Panc1 (cell line): ENCODE measurements around the gene UBE2N. TPM values are rescaled to one million over a fixed set of nuclear protein-coding genes. Genes with fewer than 3 reads are reported as not detected.

Experiments
- ATAC-seq: fragments of 200-7000 bp; cut with Tn5 transposase; 2 replicates; pipeline ENCODE4 v1.9.1; 2020; ENCODE audit warnings: mild to moderate bottlenecking, moderate library complexity
- BruUV-seq: library from RNA; stranded (reverse); fragments of 400-500 nt; replicated peaks from 2 replicates; lab custom pipeline; 2021; lab: Mats Ljungman, UMichigan
- CTCF ChIA-PET: fragments of 300-600 bp; sonication (Branson Sonifier 250); formaldehyde crosslinking; loops from one replicate; lab custom pipeline; 2022; ENCODE audit warnings: antibody characterized with exemption; lab: Charles Lee
- POLR2A ChIA-PET: fragments of 300-600 bp; sonication (Branson Sonifier 250); formaldehyde crosslinking; loops from one replicate; lab custom pipeline; 2022; ENCODE audit warnings: antibody characterized with exemption; lab: Charles Lee
- DNase-seq: peaks from one replicate; pipeline ENCODE4 v3.0.0-alpha.2; 2010; ENCODE audit warnings: low read depth, low spot score
- H3K27ac ChIP-seq: 2 replicates; pipeline ENCODE4 v1.5.1; 2011; ENCODE audit warnings: mild to moderate bottlenecking, low read length, inconsistent platforms
- H3K27me3 ChIP-seq: fragments of 200-500 bp; sonication (Bioruptor generic); 2 replicates; pipeline ENCODE4 v1.6.0; 2014; ENCODE audit warnings: low read length, inconsistent platforms; ENCODE audit not compliant: control insufficient read depth, insufficient read depth
- H3K36me3 ChIP-seq: fragments of 200-500 bp; sonication (Bioruptor generic); 2 replicates; pipeline ENCODE4 v1.5.1; 2014; ENCODE audit warnings: inconsistent platforms, mild to moderate bottlenecking, low read length, moderate library complexity; ENCODE audit not compliant: control insufficient read depth, insufficient read depth
- H3K4me1 ChIP-seq: 2 replicates; pipeline ENCODE4 v1.5.1; 2011; ENCODE audit warnings: inconsistent platforms, mild to moderate bottlenecking, low read length, moderate library complexity; ENCODE audit not compliant: control insufficient read depth, insufficient read depth
- H3K4me3 ChIP-seq, 2 experiments: 2 replicates each; pipeline ENCODE4 v1.5.1; 2011 to 2012; ENCODE audit warnings: low read depth in 2 of 2, low read length in 2 of 2, mild to moderate bottlenecking in 2 of 2, inconsistent platforms in 1 of 2, moderate library complexity in 1 of 2
- H3K9me3 ChIP-seq: fragments of 200-500 bp; sonication (Bioruptor generic); 2 replicates; pipeline ENCODE4 v1.5.1; 2014; ENCODE audit warnings: low read depth, mild to moderate bottlenecking, inconsistent platforms, low read length, moderate library complexity; ENCODE audit not compliant: control insufficient read depth, insufficient read depth
- POLR2AphosphoS5 ChIP-seq: IDR thresholded peaks from 2 replicates; pipeline ENCODE4 v1.6.1; 2012; ENCODE audit warnings: mild to moderate bottlenecking, low read depth, low read length, moderate library complexity
- REST ChIP-seq, 2 experiments: IDR thresholded peaks; 2 replicates each; pipeline ENCODE4 v1.6.1; 2011 to 2012; ENCODE audit warnings: low read depth in 2 of 2, control low read depth in 1 of 2, low read length in 1 of 2, mild to moderate bottlenecking in 1 of 2, moderate library complexity in 1 of 2; ENCODE audit not compliant: insufficient read depth in 1 of 2
- SIN3A ChIP-seq: IDR thresholded peaks from 2 replicates; pipeline ENCODE4 v1.6.1; 2012; ENCODE audit warnings: low read depth, mild to moderate bottlenecking, low read length, moderate library complexity, borderline replicate concordance; ENCODE audit not compliant: insufficient read depth
- TCF7L2 ChIP-seq: IDR thresholded peaks from 2 replicates; pipeline ENCODE4 v1.6.1; 2011; ENCODE audit warnings: mild to moderate bottlenecking, low read depth, low read length, inconsistent platforms
- in situ Hi-C: cut with HindIII; loops from 2 replicates; pipeline ENCODE4 v1.10.0; 2016; ENCODE audit warnings: low sequenced_read_pairs, low pct_unique_long_range_greater_than_20kb
- intact Hi-C: fragments of 100-400 bp; cut with micrococcal nuclease; formaldehyde crosslinking; loops from one replicate; pipeline ENCODE4 v1.10.0; 2022; ENCODE audit not compliant: unreplicated experiment
- total RNA-seq: library from RNA; stranded (reverse); gene quantifications from one replicate; pipeline ENCODE4 v1.2.1, GENCODE V29; 2021; ENCODE audit not compliant: unreplicated experiment
- TF ChIP-seq, protein P1 (sequence below): fragments of 450-650 bp; IDR thresholded peaks from 2 replicates; pipeline ENCODE4 v1.5.1; 2017; ENCODE audit warnings: mild to moderate bottlenecking

Gene UBE2N
- total RNA-seq, 1 experiment from 2014 or later: 150 TPM

DNA sequence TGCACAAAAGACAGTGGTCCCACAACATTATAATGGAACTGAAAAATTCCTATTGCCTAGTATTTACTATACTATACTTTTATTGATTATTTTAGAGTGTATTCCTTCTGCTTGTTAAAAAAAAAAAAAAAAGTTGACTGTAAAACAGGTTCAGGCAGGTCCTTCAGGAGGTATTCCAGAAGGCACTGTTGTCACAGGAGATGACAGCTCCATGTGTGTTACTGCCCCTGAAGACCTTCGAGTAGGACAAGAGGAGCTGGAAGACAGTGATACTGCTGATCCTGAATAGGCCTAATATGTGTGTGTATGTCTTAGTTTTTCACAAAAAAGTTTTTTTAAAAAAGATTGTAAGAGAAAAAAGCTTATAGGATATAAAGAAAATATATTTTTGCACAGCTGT lies 12.3 kb downstream of the UBE2N start:
- H3K4me3 ChIP-seq: no peak overlapping the region
- in situ Hi-C loops (no loop called here), intact Hi-C loops (loop anchor here (10.0 kb wide), 1 partner anchor 675 kb away; no protein-coding TSS in a partner anchor)
- ATAC-seq (no peak), DNase-seq (no peak)
- POLR2A ChIA-PET: interaction anchor here (0.5 kb wide), 1 partner anchor 249 kb away, joined by 4 read pairs; no protein-coding TSS in a partner anchor
- TF ChIP-seq, protein P1, sequence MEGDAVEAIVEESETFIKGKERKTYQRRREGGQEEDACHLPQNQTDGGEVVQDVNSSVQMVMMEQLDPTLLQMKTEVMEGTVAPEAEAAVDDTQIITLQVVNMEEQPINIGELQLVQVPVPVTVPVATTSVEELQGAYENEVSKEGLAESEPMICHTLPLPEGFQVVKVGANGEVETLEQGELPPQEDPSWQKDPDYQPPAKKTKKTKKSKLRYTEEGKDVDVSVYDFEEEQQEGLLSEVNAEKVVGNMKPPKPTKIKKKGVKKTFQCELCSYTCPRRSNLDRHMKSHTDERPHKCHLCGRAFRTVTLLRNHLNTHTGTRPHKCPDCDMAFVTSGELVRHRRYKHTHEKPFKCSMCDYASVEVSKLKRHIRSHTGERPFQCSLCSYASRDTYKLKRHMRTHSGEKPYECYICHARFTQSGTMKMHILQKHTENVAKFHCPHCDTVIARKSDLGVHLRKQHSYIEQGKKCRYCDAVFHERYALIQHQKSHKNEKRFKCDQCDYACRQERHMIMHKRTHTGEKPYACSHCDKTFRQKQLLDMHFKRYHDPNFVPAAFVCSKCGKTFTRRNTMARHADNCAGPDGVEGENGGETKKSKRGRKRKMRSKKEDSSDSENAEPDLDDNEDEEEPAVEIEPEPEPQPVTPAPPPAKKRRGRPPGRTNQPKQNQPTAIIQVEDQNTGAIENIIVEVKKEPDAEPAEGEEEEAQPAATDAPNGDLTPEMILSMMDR: no peak
- TF ChIP-seq TCF7L2 (no peak), SIN3A (no peak)
- no peak overlapping the region for H3K27ac ChIP-seq
- no peaks in the 10 kb centered on the region for H3K36me3 ChIP-seq
- CTCF ChIA-PET: no interaction called here
- BruUV-seq: no TSS peak
- no peaks in the 10 kb centered on the region for H3K27me3 ChIP-seq
- H3K9me3 ChIP-seq: no peaks in the 10 kb centered on the region
- H3K4me1 ChIP-seq: peaks cover 20% of the 10 kb centered on the region

DNA sequence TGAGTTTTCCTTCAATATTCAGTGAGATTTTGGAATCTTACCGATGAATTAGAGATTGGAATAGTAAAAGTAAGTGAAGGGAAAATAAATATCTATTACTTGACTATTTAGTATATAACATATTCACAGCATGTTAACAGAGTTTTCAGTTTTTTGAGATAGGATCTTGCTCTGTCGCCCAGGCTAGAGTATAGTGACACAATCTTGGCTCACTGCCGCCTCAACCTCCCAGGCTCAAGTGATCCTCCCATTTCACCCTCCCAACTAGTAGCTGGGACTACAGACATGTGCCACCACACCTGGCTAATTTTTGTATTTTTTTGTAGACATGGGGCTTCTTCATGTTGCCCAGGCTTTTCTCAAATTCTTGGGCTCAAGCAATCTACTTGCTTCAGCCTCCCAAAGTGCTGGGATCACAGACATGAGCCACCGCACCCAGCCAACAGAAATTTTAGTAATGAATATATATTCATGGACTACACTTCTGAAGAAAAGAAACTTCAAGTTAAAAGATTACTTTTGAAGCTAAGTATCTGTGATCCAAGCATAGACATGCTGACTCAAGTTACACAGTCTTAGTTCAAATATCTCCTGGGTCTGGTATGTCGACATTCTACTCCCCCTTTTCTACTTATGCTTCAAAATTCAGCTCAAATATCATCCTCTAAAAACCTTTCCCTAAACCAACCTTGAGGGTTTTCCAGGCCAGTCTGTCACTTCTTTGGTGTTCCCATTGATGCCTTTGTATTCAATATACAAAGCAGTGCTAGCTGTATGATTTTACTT lies 13.8 kb downstream of the UBE2N start:
- no peaks in the 10 kb centered on the region for H3K36me3 ChIP-seq
- ChIA-PET POLR2A (no interaction called here), CTCF (no interaction called here)
- H3K4me1 ChIP-seq: peaks cover 35% of the 10 kb centered on the region
- TF ChIP-seq TCF7L2 (no peak), POLR2AphosphoS5 (no peak), REST (IDR thresholded peaks at IDR 0.05; ENCODE audit: insufficient read depth in 1 of 2, low read depth in 2 of 2, low read length in 1 of 2) (no peak), SIN3A (no peak)
- TF ChIP-seq, protein P1: no peak
- no peak for ATAC-seq
- in situ Hi-C loops (no loop called here), intact Hi-C loops (loop anchor here (10.0 kb wide), 1 partner anchor 677 kb away; no protein-coding TSS in a partner anchor)
- no TSS peak for BruUV-seq
- H3K4me3 ChIP-seq: no peak overlapping the region
- no peak for DNase-seq
- H3K27me3 ChIP-seq: no peaks in the 10 kb centered on the region
- H3K27ac ChIP-seq: no peak overlapping the region
- H3K9me3 ChIP-seq: no peaks in the 10 kb centered on the region
